ENCODE results near the gene GPR61. TPM values are rescaled to one million over a fixed set of nuclear protein-coding genes. Genes with fewer than 3 reads are reported as not detected.

GPR61 gene
- polyA plus RNA-seq, 5 donors: 0.27 to 1.7 (median 0.40) TPM

DNA sequence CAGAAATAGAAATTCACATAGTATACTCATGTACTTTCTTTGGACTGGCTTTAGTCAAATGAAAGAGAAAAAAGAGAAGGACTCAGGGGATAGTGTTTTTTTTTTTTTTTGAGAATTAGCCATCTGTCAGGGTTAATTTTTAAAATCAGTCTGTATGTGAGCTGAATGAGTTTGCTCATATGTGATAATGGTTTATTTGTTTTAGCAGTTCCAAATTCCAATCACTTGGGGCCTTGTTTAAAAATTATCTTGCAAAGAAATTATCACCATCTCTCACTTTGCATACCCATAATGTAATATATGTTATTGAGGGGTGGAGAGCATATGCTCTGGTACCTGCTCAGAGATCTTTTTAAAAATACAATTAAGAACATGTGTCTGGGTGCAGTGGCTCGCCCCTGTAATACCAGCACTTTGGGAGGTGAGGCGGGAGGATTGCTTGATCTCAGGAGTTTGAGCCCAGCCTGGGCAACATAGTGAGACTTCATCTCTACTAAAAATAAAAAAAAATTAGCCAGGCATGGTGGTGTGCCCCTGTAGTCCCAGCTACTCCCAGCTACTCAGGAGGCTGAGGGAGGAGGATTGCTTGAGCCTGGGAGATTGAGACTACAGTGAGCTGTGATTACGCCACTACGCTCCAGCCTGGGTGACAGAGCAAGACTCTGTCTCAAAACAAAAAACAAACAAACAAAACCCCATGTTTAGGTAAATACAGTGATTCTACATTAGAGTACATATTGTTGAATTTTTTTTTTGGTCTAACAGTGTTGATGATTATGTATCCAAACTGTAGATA, 28.4 kb downstream of the GPR61 start:
- DNase-seq: no peak

DNA sequence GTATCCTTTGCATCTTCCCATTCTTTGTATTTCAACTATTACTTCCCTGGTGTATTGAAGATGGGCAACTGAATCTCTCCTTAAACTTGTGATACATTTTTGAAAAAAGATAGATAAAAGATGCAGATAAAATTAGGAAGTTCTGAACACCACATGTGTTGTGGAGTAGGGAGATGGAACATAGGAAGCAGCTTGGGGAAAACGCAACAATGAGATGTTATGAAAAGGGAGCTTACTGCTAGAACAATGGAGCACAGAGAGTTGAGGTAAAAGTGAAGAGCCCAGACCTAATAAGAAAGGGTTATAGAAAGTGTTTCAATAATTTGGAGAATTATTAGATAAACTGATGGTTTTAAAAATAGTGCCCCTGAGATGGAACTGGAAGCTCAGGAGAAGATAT, 29.7 kb downstream of the GPR61 start:
- no peak for DNase-seq

DNA sequence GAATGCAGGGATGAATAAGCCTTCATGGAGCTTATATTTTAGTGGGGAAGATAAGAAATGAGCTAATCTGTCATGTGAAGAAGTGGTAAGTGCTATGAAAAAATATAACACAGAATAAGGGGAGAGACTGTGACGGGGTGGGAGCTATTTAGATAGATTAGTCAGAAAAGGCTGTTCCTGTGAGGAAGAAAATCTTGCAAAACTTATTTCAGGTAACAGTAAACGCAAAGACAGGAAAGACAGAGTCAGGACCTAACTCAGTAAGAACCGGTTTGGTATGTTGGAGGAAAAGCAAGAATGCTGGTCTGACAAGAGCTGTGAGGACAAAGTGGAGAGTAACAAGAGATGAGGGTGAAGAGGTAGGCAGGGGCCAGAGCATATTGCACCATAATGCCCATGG, 30.7 kb downstream of the GPR61 start:
- DNase-seq: no peak

DNA sequence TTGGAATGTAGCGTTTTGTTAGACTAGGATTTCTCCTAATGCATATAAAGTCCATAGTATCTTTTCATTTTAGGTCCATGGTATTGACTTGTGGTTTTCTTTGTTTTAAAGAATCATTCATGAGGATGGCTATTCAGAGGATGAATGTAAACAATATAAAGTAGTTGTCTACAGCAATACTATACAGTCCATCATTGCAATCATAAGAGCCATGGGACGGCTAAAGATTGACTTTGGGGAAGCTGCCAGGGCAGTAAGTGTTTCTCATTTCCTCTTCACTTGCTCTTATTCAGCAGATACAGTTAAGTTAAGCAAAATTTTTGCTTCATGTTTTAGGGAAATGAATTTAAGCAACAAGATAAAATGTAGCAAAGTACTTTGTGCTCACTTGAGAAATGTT, 34.1 kb downstream of the GPR61 start:
- DNase-seq: no peak

DNA sequence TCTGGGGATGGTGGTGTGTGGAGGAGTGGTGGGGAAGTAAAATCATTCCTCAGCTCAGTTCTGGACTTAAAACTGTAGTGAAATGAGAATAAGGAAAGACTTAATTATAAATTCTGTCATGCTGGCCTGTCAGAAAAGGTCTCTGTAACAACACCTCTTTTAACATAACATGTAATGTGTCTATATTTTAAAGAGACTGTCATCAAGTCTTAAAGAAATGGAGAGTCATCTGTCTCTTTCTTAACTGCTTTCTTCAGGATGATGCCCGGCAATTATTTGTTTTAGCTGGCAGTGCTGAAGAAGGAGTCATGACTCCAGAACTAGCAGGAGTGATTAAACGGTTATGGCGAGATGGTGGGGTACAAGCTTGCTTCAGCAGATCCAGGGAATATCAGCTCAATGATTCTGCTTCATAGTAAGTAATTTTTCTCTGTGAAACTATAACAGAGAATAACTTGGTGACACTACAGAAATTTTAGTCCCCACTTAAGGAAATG, 39.3 kb downstream of the GPR61 start:
- DNase-seq: no peak

DNA sequence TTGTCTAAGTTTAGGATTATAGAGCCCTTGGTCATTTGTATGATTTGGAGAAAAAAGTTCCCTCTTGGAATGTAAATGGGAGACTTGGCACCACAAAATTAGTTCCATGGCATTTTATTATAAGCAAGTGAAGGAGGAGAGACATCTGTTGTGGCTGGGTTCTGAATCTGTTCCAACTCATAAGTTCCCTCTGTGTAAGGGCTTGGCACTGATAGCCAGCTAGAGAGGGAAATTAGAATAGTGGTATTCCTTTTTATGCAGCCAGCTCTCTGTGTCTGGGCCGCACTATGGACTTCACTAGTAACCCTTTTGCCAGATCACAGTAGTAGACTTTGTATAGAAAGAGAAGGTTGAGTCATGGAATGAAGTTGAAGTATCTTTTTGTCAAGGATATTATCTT, 39.8 kb downstream of the GPR61 start:
- peak in 1 of 2 donors; percentile 20 for DNase-seq

DNA sequence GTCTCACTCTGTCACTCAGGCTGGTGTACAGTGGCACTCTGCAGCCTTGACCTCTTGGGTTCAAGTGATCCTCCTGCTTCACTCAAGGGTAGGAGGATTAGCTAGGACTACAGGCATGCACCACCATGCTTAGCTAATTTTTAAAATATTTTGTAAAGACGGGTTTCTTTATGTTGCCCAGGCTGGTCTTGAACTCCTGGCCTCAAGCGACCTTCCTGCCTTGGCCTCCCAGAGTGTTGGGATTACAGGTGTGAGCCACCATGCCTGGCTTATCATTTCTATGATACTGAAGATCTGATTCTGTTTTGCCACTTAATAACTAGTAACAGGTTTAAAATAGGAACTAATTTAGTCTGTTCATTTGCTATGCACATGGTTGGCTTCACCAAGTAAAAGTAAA, 42.3 kb downstream of the GPR61 start:
- no peak for DNase-seq

DNA sequence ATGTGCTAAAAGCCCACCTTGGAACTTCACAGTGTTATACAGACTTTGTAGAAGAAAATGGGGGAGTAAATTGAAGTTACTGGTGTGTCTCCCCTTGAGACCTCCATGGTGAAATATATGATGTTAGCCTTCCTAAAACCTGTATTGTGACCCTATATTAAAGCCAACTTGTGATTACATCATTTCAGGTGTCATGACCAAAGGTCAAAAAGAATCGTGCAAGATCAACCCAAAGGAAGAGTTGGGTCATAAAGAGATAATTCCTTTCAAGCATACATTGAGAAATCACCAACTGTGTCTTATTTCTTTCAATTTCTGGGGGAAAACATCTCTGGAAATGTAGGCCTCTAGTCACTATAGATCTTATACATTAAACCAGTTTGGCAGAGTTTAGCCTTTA, 45.1 kb downstream of the GPR61 start:
- no peak for DNase-seq

DNA sequence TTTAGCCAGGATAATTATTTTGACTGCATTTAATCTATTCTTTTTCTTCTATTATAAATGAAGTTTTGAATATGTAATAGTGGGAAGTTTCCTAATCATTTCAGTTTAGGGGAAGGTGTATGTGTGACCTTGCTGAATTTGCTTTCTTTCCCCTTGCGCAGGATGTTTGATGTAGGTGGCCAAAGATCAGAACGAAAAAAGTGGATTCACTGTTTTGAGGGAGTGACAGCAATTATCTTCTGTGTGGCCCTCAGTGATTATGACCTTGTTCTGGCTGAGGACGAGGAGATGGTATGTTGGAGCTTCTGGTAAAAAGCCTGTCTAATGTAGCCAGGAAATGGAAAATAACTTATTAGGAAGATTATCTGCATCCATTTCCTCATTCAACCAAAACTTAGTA, 46.4 kb downstream of the GPR61 start:
- no peak for DNase-seq

DNA sequence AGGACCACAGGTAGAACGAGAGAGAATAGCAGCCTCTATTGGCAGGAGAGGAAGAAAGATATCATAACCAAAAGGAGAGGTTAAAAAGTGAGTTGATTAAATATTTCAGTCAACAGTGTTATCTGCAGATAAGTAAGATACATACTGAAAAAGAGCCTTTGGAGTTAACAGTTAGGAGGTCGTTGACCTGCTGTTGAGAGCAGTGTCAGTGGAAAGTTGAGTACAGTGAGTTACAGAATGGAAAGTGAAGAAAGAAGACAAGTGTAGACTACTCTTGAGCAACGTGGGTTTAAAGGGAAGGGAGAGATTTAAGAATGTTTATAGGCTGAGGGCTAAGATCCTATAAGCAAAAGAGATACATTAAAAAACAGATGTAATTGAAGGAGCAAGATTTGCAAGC, 49.5 kb downstream of the GPR61 start:
- no peak for DNase-seq

DNA sequence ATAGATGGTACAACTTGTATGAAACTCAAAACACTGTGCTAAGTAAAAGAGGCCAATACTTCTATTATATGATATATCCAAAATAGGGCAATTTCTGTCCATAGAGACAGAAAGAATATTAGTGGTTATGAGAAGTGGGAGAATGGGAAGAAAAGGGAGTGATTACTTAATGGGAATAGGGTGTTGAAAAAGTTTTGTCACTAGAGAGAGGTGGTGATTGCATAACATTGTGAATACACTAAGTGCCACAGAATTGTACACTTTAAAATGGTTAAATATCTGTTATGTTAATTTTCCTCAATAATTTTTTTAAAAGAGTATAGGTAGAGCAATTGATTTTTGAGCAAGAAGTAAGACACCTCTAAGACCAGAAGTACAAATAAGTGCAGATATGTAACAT, 50.0 kb downstream of the GPR61 start:
- DNase-seq: no peak

DNA sequence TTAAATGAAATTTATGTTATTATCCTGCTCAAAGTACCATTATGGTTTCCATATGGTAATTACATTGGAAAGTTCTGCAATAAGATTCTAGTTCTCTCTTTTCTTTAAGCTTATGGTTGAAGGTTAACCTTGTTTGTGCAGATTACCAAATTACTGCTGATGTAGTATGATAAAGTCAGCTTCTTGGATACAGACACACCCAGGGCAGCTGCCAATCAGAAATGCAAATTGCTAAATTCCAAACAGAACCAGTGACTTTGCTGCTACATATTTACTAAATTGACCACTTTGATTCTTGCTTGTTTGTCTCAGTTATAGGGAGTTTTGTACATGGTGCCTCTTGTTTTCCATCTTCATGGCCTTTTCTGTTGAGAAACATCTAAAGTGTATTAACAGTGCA, 53.2 kb downstream of the GPR61 start:
- DNase-seq: no peak

DNA sequence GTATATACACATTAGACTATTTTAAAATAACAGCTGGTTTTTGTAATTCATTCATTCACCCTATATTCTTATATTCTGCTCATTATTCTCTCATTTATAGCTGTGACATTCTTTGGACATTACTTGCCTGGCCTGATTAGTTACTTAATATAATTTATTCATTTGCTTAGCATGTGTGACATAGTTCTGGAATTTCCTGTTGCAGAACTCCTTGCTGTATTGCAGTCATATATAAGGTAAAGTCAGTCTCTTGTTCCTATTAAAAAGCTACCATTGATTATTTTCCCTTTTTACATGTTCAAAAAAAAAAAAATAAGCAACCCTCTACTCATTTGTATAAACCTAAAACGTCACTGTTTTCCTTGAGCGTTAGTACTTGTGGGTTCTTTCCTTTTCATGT, 55.9 kb downstream of the GPR61 start:
- DNase-seq: no peak

Other genes starting within 250 kb of the GPR61 start
- gene MYBPHL, start 232.9 kb upstream of the GPR61 start, polyA plus RNA-seq (ENCODE audit: insufficient read depth in 1 of 5, insufficient read length in 5 of 5, low replicate concordance in 1 of 5): under 1 TPM in 4 of 5 donors, not detected in 1; 0.14 to 0.39 (median 0.22) TPM
- gene SORT1, start 142.0 kb upstream of the GPR61 start, polyA plus RNA-seq (ENCODE audit: insufficient read depth in 1 of 5, insufficient read length in 5 of 5, low replicate concordance in 1 of 5): 10 to 100 TPM; 34.0 to 51.2 (median 42.6) TPM
- 10 to 100 TPM; 74.2 to 99.6 (median 89.2) TPM for gene PSMA5, start 113.4 kb upstream of the GPR61 start, polyA plus RNA-seq (ENCODE audit: insufficient read depth in 1 of 5, insufficient read length in 5 of 5, low replicate concordance in 1 of 5)
- 1 to 10 TPM in 1 of 5 donors, under 1 TPM in 4; 0.13 to 9.0 (median 0.26) TPM for gene SYPL2, start 73.3 kb upstream of the GPR61 start, polyA plus RNA-seq (ENCODE audit: insufficient read depth in 1 of 5, insufficient read length in 5 of 5, low replicate concordance in 1 of 5)
- gene ATXN7L2, start 56.0 kb upstream of the GPR61 start, polyA plus RNA-seq (ENCODE audit: insufficient read depth in 1 of 5, insufficient read length in 5 of 5, low replicate concordance in 1 of 5): 10 to 100 TPM in 1 of 5 donors, 1 to 10 TPM in 4; 6.6 to 13.6 (median 8.0) TPM
- gene CYB561D1, start 45.8 kb upstream of the GPR61 start, polyA plus RNA-seq (ENCODE audit: insufficient read depth in 1 of 5, insufficient read length in 5 of 5, low replicate concordance in 1 of 5): 1 to 10 TPM; 4.8 to 9.5 (median 8.5) TPM
- 1 to 10 TPM; 2.6 to 5.1 (median 3.7) TPM for gene AMIGO1, start 30.1 kb upstream of the GPR61 start, polyA plus RNA-seq (ENCODE audit: insufficient read depth in 1 of 5, insufficient read length in 5 of 5, low replicate concordance in 1 of 5)
- gene GNAI3, start 8.7 kb downstream of the GPR61 start, polyA plus RNA-seq (ENCODE audit: insufficient read depth in 1 of 5, insufficient read length in 5 of 5, low replicate concordance in 1 of 5): 10 to 100 TPM in 4 of 5 donors, 1 to 10 TPM in 1; 9.7 to 12.8 (median 10.9) TPM
- gene GNAT2, start 79.7 kb downstream of the GPR61 start, polyA plus RNA-seq (ENCODE audit: insufficient read depth in 1 of 5, insufficient read length in 5 of 5, low replicate concordance in 1 of 5): under 1 TPM in 1 of 5 donors, not detected in 4; 0.11 TPM
- 10 to 100 TPM; 34.9 to 56.9 (median 50.8) TPM for gene AMPD2, start 80.0 kb downstream of the GPR61 start, polyA plus RNA-seq (ENCODE audit: insufficient read depth in 1 of 5, insufficient read length in 5 of 5, low replicate concordance in 1 of 5)
- 10 to 100 TPM; 27.7 to 34.1 (median 32.0) TPM for gene GSTM4, start 116.2 kb downstream of the GPR61 start, polyA plus RNA-seq (ENCODE audit: insufficient read depth in 1 of 5, insufficient read length in 5 of 5, low replicate concordance in 1 of 5)
- gene GSTM2, start 128.2 kb downstream of the GPR61 start, polyA plus RNA-seq (ENCODE audit: insufficient read depth in 1 of 5, insufficient read length in 5 of 5, low replicate concordance in 1 of 5): 100 to 1,000 TPM; 211 to 275 (median 236) TPM
- 100 to 1,000 TPM in 2 of 5 donors, 10 to 100 TPM in 1, 1 to 10 TPM in 2; 1.5 to 172 (median 97.9) TPM for gene GSTM1, start 147.9 kb downstream of the GPR61 start, polyA plus RNA-seq (ENCODE audit: insufficient read depth in 1 of 5, insufficient read length in 5 of 5, low replicate concordance in 1 of 5)
- 10 to 100 TPM; 64.5 to 92.1 (median 73.8) TPM for gene GSTM5, start 172.4 kb downstream of the GPR61 start, polyA plus RNA-seq (ENCODE audit: insufficient read depth in 1 of 5, insufficient read length in 5 of 5, low replicate concordance in 1 of 5)
- 100 to 1,000 TPM; 101 to 145 (median 121) TPM for gene GSTM3, start 201.2 kb downstream of the GPR61 start, polyA plus RNA-seq (ENCODE audit: insufficient read depth in 1 of 5, insufficient read length in 5 of 5, low replicate concordance in 1 of 5)
- gene EPS8L3, start 224.1 kb downstream of the GPR61 start, polyA plus RNA-seq (ENCODE audit: insufficient read depth in 1 of 5, insufficient read length in 5 of 5, low replicate concordance in 1 of 5): 1 to 10 TPM in 1 of 5 donors, under 1 TPM in 4; 0.22 to 1.5 (median 0.35) TPM